Prostate gland (tissue), 2 donors: Measurements from ENCODE around the gene POU6F2. TPM values are rescaled to one million over a fixed set of nuclear protein-coding genes. Genes with fewer than 3 reads are reported as not detected.

Experiments
- DNase-seq: peaks from one replicate; pipeline ENCODE4 v3.0.0-alpha.2; 2019; ENCODE audit warnings: low spot score
- H3K27ac ChIP-seq, 2 donors: fragments of 200-600 bp; sonication (generic); 2 replicates each; pipeline ENCODE4 v1.5.1; 2017 to 2019
- H3K27me3 ChIP-seq: fragments of 200-600 bp; sonication (generic); replicated peaks from 2 replicates; pipeline ENCODE4 v1.5.1; 2019; ENCODE audit not compliant: insufficient read depth
- H3K36me3 ChIP-seq, 2 donors: fragments of 200-600 bp; sonication (generic); 1 replicate in 1 of 2; 2 replicates in 1 of 2; pipeline versions ENCODE4 v1.5.1 to v1.8.1; 2017 to 2019
- H3K4me1 ChIP-seq: fragments of 200-600 bp; sonication (generic); replicated peaks from 2 replicates; pipeline ENCODE4 v1.5.1; 2019
- H3K4me3 ChIP-seq, 2 donors: fragments of 200-600 bp; sonication (generic); 2 replicates each; pipeline ENCODE4 v1.5.1; 2017 to 2019
- H3K9me3 ChIP-seq: fragments of 200-600 bp; sonication (generic); 2 replicates; pipeline ENCODE4 v1.5.1; 2017
- POLR2A ChIP-seq: fragments of 450-650 bp; IDR thresholded peaks from one replicate; pipeline ENCODE4 v1.6.1; 2016; ENCODE audit warnings: antibody characterized with exemption, mild to moderate bottlenecking
- POLR2AphosphoS5 ChIP-seq: sonication (generic); formaldehyde crosslinking; IDR thresholded peaks from one replicate; pipeline ENCODE4 v1.6.1; 2017; ENCODE audit warnings: antibody characterized with exemption
- WGBS: methylation state at CpG from one replicate; pipeline ENCODE4 v1.1.5; 2018; 5-methylcytosine and 5-hydroxymethylcytosine counted together
- intact Hi-C: fragments of 100-400 bp; cut with DNase I; formaldehyde crosslinking; loops from one replicate; pipeline ENCODE4 v1.14.2; 2022
- total RNA-seq, 2 donors: library from RNA; depleted of rRNA; stranded (reverse); fragments of >200 nt; gene quantifications; one replicate each; pipeline ENCODE4 v1.1.0, GENCODE V29; 2016
- TF ChIP-seq, protein P1 (sequence below), 4 experiments: fragments of 200-600 bp in 2 of 4; fragments of 450-650 bp in 2 of 4; sonication (generic) in 2 of 4; IDR thresholded peaks; 1 replicate in 3 of 4; 2 replicates in 1 of 4; pipeline ENCODE4 v1.5.1; 2016 to 2019; ENCODE audit warnings: antibody characterized with exemption in 4 of 4, mild to moderate bottlenecking in 2 of 4, moderate library complexity in 2 of 4

POU6F2 gene
- total RNA-seq, 2 donors from 2014 or later = 2.4 TPM; not detected in 1

DNA sequence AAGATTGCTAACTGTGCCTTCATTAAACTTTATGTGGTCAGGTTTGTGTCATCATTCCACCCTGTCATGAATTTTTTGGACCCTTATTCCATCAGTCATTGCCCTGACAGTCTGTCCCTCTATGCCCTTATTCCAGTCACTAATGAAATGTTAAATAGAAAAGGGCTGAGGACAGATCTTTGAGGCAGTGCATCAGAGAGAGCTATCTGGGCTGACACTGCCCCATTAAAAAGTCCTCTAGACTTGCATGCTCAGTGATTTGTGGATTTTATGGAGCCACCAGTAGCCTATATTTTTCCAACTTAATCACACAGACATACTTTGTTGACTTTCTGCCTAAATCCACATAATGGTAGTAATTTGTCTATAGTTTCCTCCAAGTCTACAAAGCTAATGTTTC lies 323.8 kb downstream of the POU6F2 start:
- TF ChIP-seq, protein P1, sequence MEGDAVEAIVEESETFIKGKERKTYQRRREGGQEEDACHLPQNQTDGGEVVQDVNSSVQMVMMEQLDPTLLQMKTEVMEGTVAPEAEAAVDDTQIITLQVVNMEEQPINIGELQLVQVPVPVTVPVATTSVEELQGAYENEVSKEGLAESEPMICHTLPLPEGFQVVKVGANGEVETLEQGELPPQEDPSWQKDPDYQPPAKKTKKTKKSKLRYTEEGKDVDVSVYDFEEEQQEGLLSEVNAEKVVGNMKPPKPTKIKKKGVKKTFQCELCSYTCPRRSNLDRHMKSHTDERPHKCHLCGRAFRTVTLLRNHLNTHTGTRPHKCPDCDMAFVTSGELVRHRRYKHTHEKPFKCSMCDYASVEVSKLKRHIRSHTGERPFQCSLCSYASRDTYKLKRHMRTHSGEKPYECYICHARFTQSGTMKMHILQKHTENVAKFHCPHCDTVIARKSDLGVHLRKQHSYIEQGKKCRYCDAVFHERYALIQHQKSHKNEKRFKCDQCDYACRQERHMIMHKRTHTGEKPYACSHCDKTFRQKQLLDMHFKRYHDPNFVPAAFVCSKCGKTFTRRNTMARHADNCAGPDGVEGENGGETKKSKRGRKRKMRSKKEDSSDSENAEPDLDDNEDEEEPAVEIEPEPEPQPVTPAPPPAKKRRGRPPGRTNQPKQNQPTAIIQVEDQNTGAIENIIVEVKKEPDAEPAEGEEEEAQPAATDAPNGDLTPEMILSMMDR (IDR thresholded peaks at IDR 0.05) = no peak
- no peak for TF ChIP-seq POLR2AphosphoS5
- no peak for TF ChIP-seq POLR2A
- Histone ChIP-seq H3K4me1 (no peaks in the 10 kb centered on the region), H3K27ac (no peak overlapping the region), H3K9me3 (no peaks in the 10 kb centered on the region), H3K27me3 (no peaks in the 10 kb centered on the region), H3K36me3 (no peaks in the 10 kb centered on the region), H3K4me3 (no peak overlapping the region)
- intact Hi-C loops = no loop called here
- no peak for DNase-seq

DNA sequence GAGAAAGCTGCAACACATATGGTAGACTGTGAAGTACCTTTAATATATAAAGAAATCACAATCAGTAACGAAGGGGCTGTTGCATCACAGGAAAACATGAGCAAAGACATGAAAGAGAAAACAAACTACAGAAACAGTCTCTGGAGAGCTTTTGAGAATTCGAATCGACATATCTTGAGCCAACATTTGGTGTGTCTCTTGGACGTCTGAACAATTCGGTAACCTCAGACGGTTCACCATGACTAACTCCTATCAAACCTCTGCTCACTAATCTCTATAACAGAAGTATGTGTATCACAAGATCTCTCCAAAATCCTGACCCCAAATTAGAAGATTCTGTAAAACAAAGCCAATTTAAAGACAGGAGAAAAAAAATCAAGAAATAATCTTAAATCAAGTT lies 326.5 kb downstream of the POU6F2 start:
- Histone ChIP-seq H3K27me3 (no peaks in the 10 kb centered on the region), H3K27ac (no peak overlapping the region), H3K36me3 (no peaks in the 10 kb centered on the region), H3K4me3 (no peak overlapping the region), H3K9me3 (no peaks in the 10 kb centered on the region), H3K4me1 (no peaks in the 10 kb centered on the region)
- 55% methylated on average over 6 of the region's 6 CpGs for WGBS
- intact Hi-C loops = no loop called here
- TF ChIP-seq POLR2AphosphoS5 (no peak), POLR2A (no peak)
- TF ChIP-seq, protein P1 (IDR thresholded peaks at IDR 0.05) = no peak
- DNase-seq = no peak

DNA sequence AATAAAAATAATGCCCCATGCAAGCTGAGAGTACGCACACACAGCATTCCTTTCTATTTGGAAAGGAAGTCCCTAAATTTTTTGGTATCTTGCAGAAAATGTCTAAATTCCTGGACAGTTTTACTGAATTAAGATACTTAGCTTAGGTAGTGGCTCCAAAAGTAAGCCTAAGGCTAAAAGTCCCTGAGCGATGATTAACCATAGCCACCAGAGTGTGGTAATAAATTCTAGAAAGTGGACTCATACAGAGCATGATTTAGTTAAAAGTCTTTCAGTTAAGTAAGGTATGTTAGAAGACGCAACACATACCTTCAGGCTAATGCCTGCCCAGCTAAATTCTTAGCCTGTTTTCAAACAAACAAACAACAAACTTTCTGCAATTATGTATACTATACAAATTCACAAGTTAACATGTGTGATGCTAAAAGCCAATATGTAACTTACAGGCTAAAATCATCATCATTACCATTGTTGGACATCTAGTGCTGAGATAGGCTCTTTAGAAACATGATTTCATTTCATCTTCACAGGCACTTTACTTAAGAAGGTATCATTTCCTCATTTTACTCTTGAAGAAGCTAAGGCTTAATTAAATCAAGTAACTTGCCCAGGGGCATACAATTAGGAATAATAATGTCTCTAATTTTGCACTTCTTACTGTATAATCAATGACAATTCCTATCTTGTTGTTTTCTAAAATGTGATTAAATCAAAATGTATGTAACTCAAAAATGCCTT lies 327.1 kb downstream of the POU6F2 start:
- H3K27ac ChIP-seq = no peak overlapping the region
- H3K36me3 ChIP-seq = no peaks in the 10 kb centered on the region
- no peaks in the 10 kb centered on the region for H3K9me3 ChIP-seq
- intact Hi-C loops = no loop called here
- no peak overlapping the region for H3K4me3 ChIP-seq
- 93% methylated on average over 3 of the region's 3 CpGs for WGBS
- H3K27me3 ChIP-seq = no peaks in the 10 kb centered on the region
- TF ChIP-seq POLR2A (no peak), POLR2AphosphoS5 (no peak)
- TF ChIP-seq, protein P1 (IDR thresholded peaks at IDR 0.05) = no peak
- no peak for DNase-seq
- H3K4me1 ChIP-seq = no peaks in the 10 kb centered on the region

DNA sequence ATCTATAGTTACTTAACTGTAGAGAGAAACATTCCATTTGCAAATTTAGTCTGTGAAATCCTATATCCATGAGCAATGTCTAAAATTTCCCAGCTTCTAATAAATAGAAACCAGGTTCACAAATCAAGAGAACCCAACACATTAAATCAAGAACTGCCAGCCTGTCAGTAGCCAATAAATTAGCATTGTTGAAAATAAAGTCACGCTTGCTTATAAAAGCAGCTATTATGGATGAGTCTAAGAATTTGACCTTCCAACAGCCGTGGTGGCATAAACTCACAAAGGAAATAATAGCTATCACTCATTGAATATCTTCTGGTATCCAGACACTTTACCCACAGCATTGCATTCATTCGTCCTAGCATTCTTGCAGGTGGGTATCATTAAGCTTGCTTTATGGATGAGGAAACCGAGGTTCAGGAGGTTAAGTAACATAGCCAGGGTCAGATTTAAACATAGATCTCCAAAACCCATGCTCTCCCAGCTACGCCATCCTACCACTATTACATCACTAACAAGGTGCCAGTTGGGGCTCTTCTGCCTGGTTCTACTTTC lies 328.4 kb downstream of the POU6F2 start:
- WGBS = 68% methylated on average over 5 of the region's 5 CpGs

More for the DNA sequence above, 328.4 kb downstream of the POU6F2 start:
- Histone ChIP-seq H3K36me3 (no peaks in the 10 kb centered on the region), H3K4me3 (no peak overlapping the region), H3K27me3 (no peaks in the 10 kb centered on the region), H3K9me3 (no peaks in the 10 kb centered on the region), H3K27ac (no peak overlapping the region), H3K4me1 (no peaks in the 10 kb centered on the region)
- TF ChIP-seq POLR2A (no peak), POLR2AphosphoS5 (no peak)
- TF ChIP-seq, protein P1 (IDR thresholded peaks at IDR 0.05) = no peak
- intact Hi-C loops = no loop called here
- DNase-seq = no peak
